Stomach (tissue), 9 donors: Measurements from ENCODE around the gene PPP1R9A. TPM values are rescaled to one million over a fixed set of nuclear protein-coding genes. Genes with fewer than 3 reads are reported as not detected.
"Not testable (repeated sequence)": the region's sequence is repeated elsewhere in the genome, so short reads cannot be mapped to it uniquely, and the experiment has no call there.

Source experiments
- DNase-seq, 2 donors: peaks; one replicate each; pipeline versions ENCODE4 v3.0.0 to v3.0.0-alpha.2; 2013 to 2019
- H3K27ac ChIP-seq, 5 donors: fragments of 200-600 bp in 4 of 5; sonication (generic) in 4 of 5; one replicate each; pipeline ENCODE4 v1.5.1; 2013 to 2019; ENCODE audit warnings: mild to moderate bottlenecking in 1 of 5, moderate library complexity in 1 of 5
- H3K27me3 ChIP-seq, 3 donors: fragments of 200-600 bp; sonication (generic); one replicate each; pipeline ENCODE4 v1.5.1; 2017 to 2019; ENCODE audit warnings: mixed run types in 1 of 3
- H3K36me3 ChIP-seq, 4 donors: fragments of 200-600 bp; sonication (generic); 1 replicate in 3 of 4; 2 replicates in 1 of 4; pipeline ENCODE4 v1.5.1; 2016 to 2019
- H3K4me1 ChIP-seq, 4 donors: fragments of 200-600 bp; sonication (generic); one replicate each; pipeline ENCODE4 v1.5.1; 2016 to 2019
- H3K4me3 ChIP-seq, 4 donors: fragments of 200-600 bp; sonication (generic) in 3 of 4; one replicate each; pipeline ENCODE4 v1.5.1; 2016 to 2019; ENCODE audit warnings: mild to moderate bottlenecking in 1 of 4
- H3K9me3 ChIP-seq, 4 donors: fragments of 200-600 bp; sonication (generic); one replicate each; pipeline ENCODE4 v1.5.1; 2016 to 2019
- CTCF ChIP-seq, 7 experiments: fragments of 450-650 bp in 4 of 7; fragments of 200-600 bp in 3 of 7; sonication (generic) in 3 of 7; IDR thresholded peaks; one replicate each; pipeline ENCODE4 v1.5.1; 2016 to 2019; ENCODE audit warnings: antibody characterized with exemption in 7 of 7, control low read depth in 2 of 7, mild to moderate bottlenecking in 1 of 7
- EP300 ChIP-seq: sonication (generic); formaldehyde crosslinking; IDR thresholded peaks from one replicate; pipeline ENCODE4 v1.6.1; 2017; ENCODE audit warnings: antibody characterized with exemption
- POLR2A ChIP-seq, 4 donors: fragments of 450-650 bp; IDR thresholded peaks; one replicate each; pipeline ENCODE4 v1.6.1; 2016; ENCODE audit warnings: antibody characterized with exemption in 4 of 4, control low read depth in 2 of 4, mild to moderate bottlenecking in 1 of 4, moderate library complexity in 1 of 4
- POLR2AphosphoS5 ChIP-seq, 3 donors: sonication (generic); formaldehyde crosslinking; IDR thresholded peaks; one replicate each; pipeline ENCODE4 v1.6.1; 2016; ENCODE audit warnings: antibody characterized with exemption in 3 of 3
- WGBS, 5 donors: extraction: QIAGEN DNeasy Blood & Tissue Kit in 3 of 5; methylation state at CpG; one replicate each; pipeline versions ENCODE4 v1.1.5 to v1.1.7; 2013 to 2018; 5-methylcytosine and 5-hydroxymethylcytosine counted together
- intact Hi-C: fragments of 100-400 bp; cut with DNase I; formaldehyde crosslinking; loops from one replicate; pipeline ENCODE4 v1.15.1; 2023; ENCODE audit warnings: low total_unique reads
- polyA plus RNA-seq, 3 donors: library from polyadenylated mRNA; stranded (reverse); fragments of 200-250 nt; gene quantifications; one replicate each; pipeline ENCODE4 v1.2.3, GENCODE V29; 2013
- total RNA-seq, 5 donors: library from RNA; depleted of rRNA; stranded (reverse); fragments of >200 nt; gene quantifications; one replicate each; pipeline versions ENCODE4 v1.1.0 to v1.2.3, GENCODE V29; 2014 to 2016
- donor health status: healthy with polysubstance abuse.
- donor health status: Bipolar disorder and iron deficiency.
- donor health status: healthy.

Gene PPP1R9A
- total and polyA plus RNA-seq, 8 donors: 1.4 to 37.1 (median 12.5) TPM

GRCh38 chr7:94997547-94997946 is 90.2 kb downstream of the PPP1R9A start:
- H3K27ac ChIP-seq: no peak overlapping the region
- DNase-seq: peak in 1 of 2 donors; percentile 72
- WGBS, 5 donors: 71 to 85% (median 79%) methylated on average over 2 of the region's 2 CpGs
- TF ChIP-seq EP300 (no peak), POLR2AphosphoS5 (IDR thresholded peaks at IDR 0.05) (no peak), POLR2A (IDR thresholded peaks at IDR 0.05) (no peak), CTCF (IDR thresholded peaks at IDR 0.05) (no peak)
- H3K4me3 ChIP-seq: no peak overlapping the region
- H3K27me3 ChIP-seq: no peaks in the 10 kb centered on the region
- no peaks in the 10 kb centered on the region for H3K36me3 ChIP-seq
- intact Hi-C loops: no loop called here
- peaks cover 0 to 19% (median 9%) of the 10 kb centered on the region in 4 donors for H3K4me1 ChIP-seq
- no peaks in the 10 kb centered on the region for H3K9me3 ChIP-seq

- Histone ChIP-seq H3K4me3 (no peak overlapping the region), H3K36me3 (no peaks in the 10 kb centered on the region), H3K9me3 (no peaks in the 10 kb centered on the region), H3K27ac (peak overlapping the region in 1 of 5 donors; percentile 16), H3K4me1 (peaks cover 0 to 23% (median 13%) of the 10 kb centered on the region in 4 donors), H3K27me3 (no peaks in the 10 kb centered on the region)
- no peak for TF ChIP-seq POLR2A (IDR thresholded peaks at IDR 0.05)
- no peak for TF ChIP-seq CTCF (IDR thresholded peaks at IDR 0.05)
- no peak for TF ChIP-seq EP300
- TF ChIP-seq POLR2AphosphoS5 (IDR thresholded peaks at IDR 0.05): no peak
- peak in 1 of 2 donors; percentile 47 for DNase-seq
- 60 to 69% (median 64%) methylated on average over 3 of the region's 3 CpGs for WGBS, 5 donors
- intact Hi-C loops: no loop called here
These were observed 91.1 kb downstream of the PPP1R9A start for GRCh38 chr7:94998266-94999068.

- H3K4me1 ChIP-seq: peaks cover 0 to 28% (median 13%) of the 10 kb centered on the region in 4 donors
- no peaks in the 10 kb centered on the region for H3K27me3 ChIP-seq
- no peak overlapping the region for H3K27ac ChIP-seq
- H3K4me3 ChIP-seq: no peak overlapping the region
- no peaks in the 10 kb centered on the region for H3K9me3 ChIP-seq
- no peaks in the 10 kb centered on the region for H3K36me3 ChIP-seq
- no peak for TF ChIP-seq POLR2AphosphoS5 (IDR thresholded peaks at IDR 0.05)
- no peak for TF ChIP-seq CTCF (IDR thresholded peaks at IDR 0.05)
- TF ChIP-seq POLR2A (IDR thresholded peaks at IDR 0.05): no peak
- TF ChIP-seq EP300: no peak
- intact Hi-C loops: no loop called here
- peak in 1 of 2 donors; percentile 28 for DNase-seq
These were observed 91.6 kb downstream of the PPP1R9A start for GRCh38 chr7:94999069-94999351.

GRCh38 chr7:94999601-95000000 is 92.2 kb downstream of the PPP1R9A start:
- intact Hi-C loops, H3K36me3 ChIP-seq, DNase-seq, H3K27me3 ChIP-seq, H3K4me3 ChIP-seq, H3K9me3 ChIP-seq, H3K27ac ChIP-seq: not testable (repeated sequence)
- peaks cover 0 to 29% (median 13%) of the 10 kb centered on the region in 4 donors for H3K4me1 ChIP-seq
- 92 to 98% (median 93%) methylated on average over 5 of the region's 5 CpGs for WGBS, 5 donors

- DNase-seq: no peak
- no peaks in the 10 kb centered on the region for H3K9me3 ChIP-seq
- intact Hi-C loops: no loop called here
- 86 to 92% (median 89%) methylated on average over 3 of the region's 3 CpGs for WGBS, 5 donors
- no peaks in the 10 kb centered on the region for H3K36me3 ChIP-seq
- H3K4me1 ChIP-seq: peaks cover 0 to 29% (median 13%) of the 10 kb centered on the region in 4 donors
- H3K27me3 ChIP-seq: no peaks in the 10 kb centered on the region
- TF ChIP-seq EP300: no peak
- no peak for TF ChIP-seq POLR2AphosphoS5 (IDR thresholded peaks at IDR 0.05)
- no peak for TF ChIP-seq POLR2A (IDR thresholded peaks at IDR 0.05)
- TF ChIP-seq CTCF (IDR thresholded peaks at IDR 0.05): no peak
- no peak overlapping the region for H3K4me3 ChIP-seq
- no peak overlapping the region for H3K27ac ChIP-seq
These were observed 93.9 kb downstream of the PPP1R9A start for GRCh38 chr7:95001258-95001657.
